ENCODE results near the gene EPS8L1. TPM values are rescaled to one million over a fixed set of nuclear protein-coding genes. Genes with fewer than 3 reads are reported as not detected.

Gene EPS8L1
- total RNA-seq, 1 donor from 2014 or later, result 22.4 TPM

DNA sequence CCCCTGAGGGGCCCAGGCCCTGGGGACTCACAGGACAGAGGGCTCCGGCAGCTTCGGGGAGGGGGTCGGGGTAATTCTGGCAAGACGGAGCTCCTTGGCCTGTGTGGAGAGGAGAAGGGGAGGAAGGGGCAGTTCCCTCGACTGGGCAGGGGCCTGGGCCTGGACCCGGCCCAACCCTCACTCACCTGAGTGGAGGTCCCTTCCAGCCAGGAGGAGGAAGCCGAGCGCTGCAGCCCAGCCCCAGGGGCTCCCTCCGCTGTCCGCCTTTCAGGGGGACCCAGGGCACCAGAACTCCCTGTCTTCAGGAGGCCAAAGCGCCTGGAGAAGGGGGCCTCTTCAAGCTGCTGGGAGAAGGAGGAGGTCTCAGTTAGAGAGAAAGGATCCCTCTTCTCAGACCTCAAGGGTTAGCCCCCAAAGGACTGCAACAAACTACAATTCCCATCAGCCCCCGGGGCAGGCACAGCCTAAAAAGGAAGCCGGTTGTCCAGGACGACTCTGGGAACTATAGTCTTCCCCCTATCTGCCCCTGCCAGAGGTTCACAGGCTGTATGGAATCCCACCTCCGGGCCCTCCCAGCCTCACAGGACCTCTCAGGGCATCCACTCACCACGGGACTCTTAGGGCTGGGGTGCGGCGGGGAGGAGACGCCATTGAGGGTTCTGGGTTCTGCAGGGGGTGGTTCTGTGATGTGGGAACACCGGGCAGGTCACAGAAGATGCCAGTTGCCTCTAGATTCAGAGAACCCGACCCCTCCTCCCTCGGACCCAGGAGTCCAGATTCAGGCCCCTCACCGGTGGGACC is 19.8 kb downstream of the EPS8L1 start:
- Mint-ChIP-seq H3K36me3 (ENCODE audit: low read depth) (no peaks in the 10 kb centered on the region), H3K4me1 (peaks cover 10% of the 10 kb centered on the region), H3K9me3 (no peaks in the 10 kb centered on the region), H3K4me3 (peak overlapping the region; percentile 39), H3K27me3 (ENCODE audit: low read depth) (no peaks in the 10 kb centered on the region), H3K27ac (ENCODE audit: unreplicated experiment) (no peak overlapping the region)
- TF ChIP-seq CTCF (conservative IDR thresholded peaks at IDR 0.05), result no peak
- no peak for DNase-seq (ENCODE audit: low read depth, low spot score)

- Mint-ChIP-seq H3K27ac (ENCODE audit: unreplicated experiment) (no peak overlapping the region), H3K4me3 (no peak overlapping the region), H3K27me3 (ENCODE audit: low read depth) (no peaks in the 10 kb centered on the region), H3K9me3 (no peaks in the 10 kb centered on the region), H3K4me1 (peaks cover 10% of the 10 kb centered on the region), H3K36me3 (ENCODE audit: low read depth) (no peaks in the 10 kb centered on the region)
- no peak for TF ChIP-seq CTCF (conservative IDR thresholded peaks at IDR 0.05)
- DNase-seq (ENCODE audit: low read depth, low spot score), result no peak
Observed at GRCh38 chr19:55096061-55096701, 20.5 kb downstream of the EPS8L1 start.

- Mint-ChIP-seq H3K36me3 (ENCODE audit: low read depth) (peaks cover 9% of the 10 kb centered on the region), H3K4me1 (peaks cover 10% of the 10 kb centered on the region), H3K9me3 (no peaks in the 10 kb centered on the region), H3K4me3 (no peak overlapping the region), H3K27me3 (ENCODE audit: low read depth) (no peaks in the 10 kb centered on the region), H3K27ac (ENCODE audit: unreplicated experiment) (no peak overlapping the region)
- no peak for DNase-seq (ENCODE audit: low read depth, low spot score)
- TF ChIP-seq CTCF (conservative IDR thresholded peaks at IDR 0.05), result no peak
Observed at GRCh38 chr19:55097864-55098715, 22.4 kb downstream of the EPS8L1 start.

DNA sequence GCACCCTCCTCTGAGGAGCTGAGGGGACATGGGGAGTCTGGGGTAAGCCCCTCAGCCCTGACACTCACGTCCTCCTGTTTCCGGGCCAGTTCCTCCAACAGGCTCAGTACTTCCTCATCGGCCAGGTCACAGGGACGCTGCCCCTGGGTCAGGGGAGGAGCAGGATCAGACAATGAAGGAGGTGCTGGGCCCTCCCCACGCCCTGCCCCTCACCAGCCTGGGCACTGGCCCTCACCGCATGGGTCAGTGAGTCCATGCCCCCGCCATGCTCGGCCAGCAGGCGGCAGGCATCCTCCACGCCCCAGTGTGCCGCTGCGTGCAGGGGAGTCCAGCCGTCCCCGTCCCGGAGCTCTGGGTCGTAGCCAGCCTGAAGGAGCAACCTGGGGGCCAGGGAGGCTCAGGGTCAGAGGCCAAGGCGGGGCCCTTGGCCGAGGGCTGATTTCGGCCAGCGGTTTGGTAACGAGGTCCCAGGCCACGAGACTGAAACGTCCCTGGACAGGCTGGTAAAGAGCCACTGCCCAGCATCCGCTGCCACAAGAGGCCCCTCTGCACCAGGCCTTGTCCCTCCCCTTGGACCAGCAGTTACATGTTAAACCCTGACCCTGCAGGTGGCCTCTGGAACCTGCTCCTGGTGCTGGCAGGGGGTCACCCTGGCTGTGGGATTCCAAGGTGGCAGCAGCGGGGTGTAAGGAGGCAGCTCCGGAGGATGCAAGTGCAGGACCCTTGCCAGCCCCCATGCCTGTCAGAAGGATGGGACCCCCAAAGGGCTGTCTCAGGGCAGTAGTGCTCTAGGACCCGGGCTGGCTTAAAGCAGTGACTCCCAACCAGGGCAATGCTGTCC is 23.3 kb downstream of the EPS8L1 start:
- no peak for TF ChIP-seq CTCF (conservative IDR thresholded peaks at IDR 0.05)
- Mint-ChIP-seq H3K4me1 (peaks cover 10% of the 10 kb centered on the region), H3K27me3 (ENCODE audit: low read depth) (no peaks in the 10 kb centered on the region), H3K9me3 (no peaks in the 10 kb centered on the region), H3K36me3 (ENCODE audit: low read depth) (peaks cover 11% of the 10 kb centered on the region), H3K4me3 (no peak overlapping the region), H3K27ac (ENCODE audit: unreplicated experiment) (no peak overlapping the region)
- no peak for DNase-seq (ENCODE audit: low read depth, low spot score)
